H9 (cell line): Measurements from ENCODE around the gene BHLHA9. TPM values are rescaled to one million over a fixed set of nuclear protein-coding genes. Genes with fewer than 3 reads are reported as not detected.

Experiments used
- DNase-seq: peaks from one replicate; pipeline ENCODE4 v3.0.0-alpha.2; 2017
- H2AFZ ChIP-seq: one replicate; pipeline ENCODE4 v1.6.1; 2013; ENCODE audit warnings: mild to moderate bottlenecking, low read length, control low read depth, moderate library complexity
- H2AK5ac ChIP-seq: 2 replicates; pipeline ENCODE4 v1.6.1; 2013; ENCODE audit warnings: low read length, control low read depth, mixed read lengths; ENCODE audit not compliant: insufficient read length
- H2BK120ac ChIP-seq: one replicate; pipeline ENCODE4 v1.6.1; 2013; ENCODE audit warnings: low read depth, mild to moderate bottlenecking, low read length, control low read depth, inconsistent platforms; ENCODE audit not compliant: poor library complexity, severe bottlenecking
- H2BK12ac ChIP-seq: 2 replicates; pipeline ENCODE4 v1.6.1; 2013; ENCODE audit warnings: low read length, control low read depth, mixed read lengths, low read depth; ENCODE audit not compliant: insufficient read length
- H2BK15ac ChIP-seq: 2 replicates; pipeline ENCODE4 v1.6.1; 2013; ENCODE audit warnings: low read depth, low read length, control low read depth
- H2BK20ac ChIP-seq: one replicate; pipeline ENCODE4 v1.6.1; 2013; ENCODE audit warnings: low read depth, mild to moderate bottlenecking, low read length, control low read depth, inconsistent platforms; ENCODE audit not compliant: poor library complexity, severe bottlenecking
- H2BK5ac ChIP-seq: 2 replicates; pipeline ENCODE4 v1.6.1; 2013; ENCODE audit warnings: low read length, control low read depth, mixed read lengths; ENCODE audit not compliant: insufficient read length
- H3K14ac ChIP-seq: 2 replicates; pipeline ENCODE4 v1.6.1; 2013; ENCODE audit warnings: low read length, control low read depth; ENCODE audit not compliant: insufficient read depth
- H3K18ac ChIP-seq: 2 replicates; pipeline ENCODE4 v1.6.1; 2013; ENCODE audit warnings: low read depth, mild to moderate bottlenecking, mixed read lengths, low read length, control low read depth; ENCODE audit not compliant: insufficient read length
- H3K23ac ChIP-seq: 2 replicates; pipeline ENCODE4 v1.6.1; 2013; ENCODE audit warnings: low read length, control low read depth, mixed read lengths, low read depth; ENCODE audit not compliant: insufficient read length
- H3K23me2 ChIP-seq: 2 replicates; pipeline ENCODE4 v1.6.1; 2013; ENCODE audit warnings: low read depth, mild to moderate bottlenecking, mixed read lengths, low read length, control low read depth; ENCODE audit not compliant: insufficient read length, poor library complexity, severe bottlenecking
- H3K27ac ChIP-seq: 2 replicates; pipeline ENCODE4 v1.5.1; 2013; ENCODE audit warnings: low read length, control low read depth, mixed read lengths, low read depth; ENCODE audit not compliant: insufficient read length
- H3K27me3 ChIP-seq: 2 replicates; pipeline ENCODE4 v1.6.1; 2013; ENCODE audit warnings: low read length, control low read depth, inconsistent platforms; ENCODE audit not compliant: insufficient read depth
- H3K4ac ChIP-seq: 2 replicates; pipeline ENCODE4 v1.6.1; 2013; ENCODE audit warnings: low read depth, mild to moderate bottlenecking, control low read depth, inconsistent platforms, low read length, moderate library complexity
- H3K4me1 ChIP-seq: 2 replicates; pipeline ENCODE4 v1.6.1; 2013; ENCODE audit warnings: low read length, control low read depth, inconsistent platforms; ENCODE audit not compliant: insufficient read depth
- H3K4me2 ChIP-seq: 2 replicates; pipeline ENCODE4 v1.6.1; 2013; ENCODE audit warnings: low read length, control low read depth, mixed read lengths; ENCODE audit not compliant: insufficient read length, insufficient read depth
- H3K56ac ChIP-seq: 2 replicates; pipeline ENCODE4 v1.6.1; 2013; ENCODE audit warnings: low read depth, mild to moderate bottlenecking, mixed read lengths, low read length, control low read depth; ENCODE audit not compliant: insufficient read length
- H3K79me1 ChIP-seq: 2 replicates; pipeline ENCODE4 v1.6.1; 2013; ENCODE audit warnings: low read depth, mild to moderate bottlenecking, moderate library complexity, low read length, control low read depth, inconsistent platforms; ENCODE audit not compliant: insufficient read depth, poor library complexity, severe bottlenecking
- H3K79me2 ChIP-seq: 2 replicates; pipeline ENCODE4 v1.6.1; 2013; ENCODE audit warnings: low read length, control low read depth, inconsistent platforms; ENCODE audit not compliant: insufficient read depth
- H3K9ac ChIP-seq: 2 replicates; pipeline ENCODE4 v1.6.1; 2013; ENCODE audit warnings: low read length, control low read depth, mixed read lengths; ENCODE audit not compliant: insufficient read length; ENCODE audit errors: extremely low read depth
- H3K9me3 ChIP-seq: one replicate; pipeline ENCODE4 v1.6.1; 2013; ENCODE audit warnings: low read depth, low read length, inconsistent platforms; ENCODE audit not compliant: control insufficient read depth
- H3T11ph ChIP-seq: one replicate; pipeline ENCODE4 v1.6.1; 2013; ENCODE audit warnings: mild to moderate bottlenecking, low read length, control low read depth, inconsistent platforms
- H4K20me1 ChIP-seq: one replicate; pipeline ENCODE4 v1.6.1; 2013; ENCODE audit not compliant: control insufficient read depth, insufficient read length, insufficient read depth
- H4K5ac ChIP-seq: 2 replicates; pipeline ENCODE4 v1.6.1; 2013; ENCODE audit warnings: low read depth, mild to moderate bottlenecking, mixed read lengths, low read length, control low read depth; ENCODE audit not compliant: insufficient read length
- H4K8ac ChIP-seq: replicated peaks from 2 replicates; pipeline ENCODE4 v1.6.1; 2013; ENCODE audit warnings: low read length, control low read depth, mixed read lengths, low read depth; ENCODE audit not compliant: insufficient read length
- H4K91ac ChIP-seq: 2 replicates; pipeline ENCODE4 v1.6.1; 2013; ENCODE audit warnings: low read depth, mild to moderate bottlenecking, moderate library complexity, mixed read lengths, low read length, control low read depth; ENCODE audit not compliant: insufficient read length
- H3K27ac Mint-ChIP-seq, 3 experiments: 2 replicates in 2 of 3; 3 replicates in 1 of 3; pipeline ENCODE4 v1.8.0; 2020 to 2021; ENCODE audit warnings: mixed read lengths in 3 of 3, mild to moderate bottlenecking in 1 of 3, moderate library complexity in 1 of 3
- H3K27me3 Mint-ChIP-seq: 2 replicates; pipeline ENCODE4 v1.8.0; 2021; ENCODE audit warnings: low read depth, mild to moderate bottlenecking, moderate library complexity, mixed read lengths
- H3K36me3 Mint-ChIP-seq, 3 experiments: 2 replicates in 2 of 3; 3 replicates in 1 of 3; pipeline ENCODE4 v1.8.0; 2020 to 2021; ENCODE audit warnings: low read depth in 3 of 3, mixed read lengths in 3 of 3; ENCODE audit not compliant: insufficient read depth in 1 of 3
- H3K4me1 Mint-ChIP-seq, 2 experiments: 2 replicates each; pipeline ENCODE4 v1.8.0; 2020; ENCODE audit warnings: mixed read lengths in 2 of 2
- H3K4me3 Mint-ChIP-seq, 2 experiments: 2 replicates in 1 of 2; 3 replicates in 1 of 2; pipeline ENCODE4 v1.8.0; 2020 to 2021; ENCODE audit warnings: mild to moderate bottlenecking in 2 of 2, mixed read lengths in 2 of 2, moderate library complexity in 1 of 2
- H3K9me3 Mint-ChIP-seq, 2 experiments: 2 replicates in 1 of 2; 3 replicates in 1 of 2; pipeline ENCODE4 v1.8.0; 2020; ENCODE audit warnings: mild to moderate bottlenecking in 2 of 2, mixed read lengths in 2 of 2, moderate library complexity in 1 of 2
- WGBS: extraction: QIAGEN DNeasy Blood & Tissue Kit; methylation state at CpG from one replicate; pipeline ENCODE4 v1.1.7; 2013; ENCODE audit warnings: missing lambda C conversion rate, low lambda C conversion rate, mixed read lengths; ENCODE audit not compliant: insufficient read length; ENCODE audit errors: extremely low coverage; 5-methylcytosine and 5-hydroxymethylcytosine counted together
- total RNA-seq: library from RNA; stranded (reverse); gene quantifications from 2 replicates; pipeline ENCODE4 v1.2.1, GENCODE V29; 2021
- TF ChIP-seq, protein P1 (sequence below): fragments of 200-600 bp; sonication (generic); conservative IDR thresholded peaks from 3 replicates; pipeline ENCODE4 v1.8.0; 2021; ENCODE audit warnings: antibody characterized with exemption, mild to moderate bottlenecking

BHLHA9 gene
- total RNA-seq, 1 experiment from 2014 or later: not detected

DNA sequence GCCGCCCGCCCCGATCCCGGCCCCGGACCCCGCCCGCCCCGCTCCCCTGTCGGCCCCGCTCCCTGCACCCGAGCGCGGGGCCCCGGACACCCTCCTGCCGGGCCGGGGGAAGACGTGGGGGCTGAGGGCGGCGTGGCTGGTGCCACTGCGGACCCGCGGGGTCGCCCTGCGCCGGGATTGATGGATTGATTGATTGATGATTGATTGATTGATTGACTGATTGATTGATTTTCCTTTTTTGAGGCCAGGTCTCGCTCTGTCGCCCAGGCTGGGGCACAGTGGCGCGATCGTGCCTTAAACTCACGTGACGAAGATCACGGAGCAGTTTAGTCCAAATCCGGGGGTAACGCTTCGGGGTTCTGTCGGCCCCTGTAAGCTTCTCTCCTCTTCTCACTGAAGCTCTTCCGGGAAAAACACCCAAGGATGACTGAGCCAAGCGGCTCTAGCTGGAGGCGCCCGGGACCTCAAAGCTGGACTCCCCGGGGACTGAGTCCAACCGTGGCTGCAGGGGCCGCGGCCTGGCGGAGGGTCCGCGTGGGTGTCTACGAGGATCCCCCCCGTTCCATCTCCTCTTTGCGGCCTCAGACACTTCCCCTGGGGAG, 40.2 kb upstream of the BHLHA9 start:
- no peak overlapping the region for H2BK5ac ChIP-seq
- H3K18ac ChIP-seq: no peak overlapping the region
- no peak overlapping the region for H4K8ac ChIP-seq
- no peaks in the 10 kb centered on the region for H3K79me1 ChIP-seq
- peak overlapping the region; percentile 36 for H3K4me2 ChIP-seq
- Mint-ChIP-seq H3K9me3 (peaks cover 8 to 9% of the 10 kb centered on the region in 2 experiments), H3K4me3 (peak overlapping the region; percentile 61 to 89), H3K4me1 (peaks cover 7 to 12% of the 10 kb centered on the region in 2 experiments), H3K36me3 (peaks cover 2 to 4% (median 2%) of the 10 kb centered on the region in 3 experiments; a peak in 4 of 7 replicates), H3K27me3 (peaks cover 85% of the 10 kb centered on the region), H3K27ac (no peak overlapping the region)
- H2BK12ac ChIP-seq: no peak overlapping the region
- no peak overlapping the region for H2BK15ac ChIP-seq
- H2BK120ac ChIP-seq: no peak overlapping the region
- H3K23me2 ChIP-seq: peaks cover 3% of the 10 kb centered on the region
- no peak overlapping the region for H3K9ac ChIP-seq
- H3K14ac ChIP-seq: no peak overlapping the region
- H4K91ac ChIP-seq: no peak overlapping the region
- no peak overlapping the region for H3K56ac ChIP-seq
- H3K79me2 ChIP-seq: no peaks in the 10 kb centered on the region
- no peaks in the 10 kb centered on the region for H4K20me1 ChIP-seq
- no CpG with 5 or more reads among the region's 51 CpGs for WGBS
- no peak overlapping the region for H2AFZ ChIP-seq
- H3K9me3 ChIP-seq: no peaks in the 10 kb centered on the region
- no peak overlapping the region for H3K23ac ChIP-seq
- DNase-seq: no peak
- H3T11ph ChIP-seq: no peak overlapping the region
- no peak overlapping the region for H3K4ac ChIP-seq
- H2AK5ac ChIP-seq: no peak overlapping the region
- peaks cover 41% of the 10 kb centered on the region for H3K27me3 ChIP-seq
- TF ChIP-seq, protein P1, sequence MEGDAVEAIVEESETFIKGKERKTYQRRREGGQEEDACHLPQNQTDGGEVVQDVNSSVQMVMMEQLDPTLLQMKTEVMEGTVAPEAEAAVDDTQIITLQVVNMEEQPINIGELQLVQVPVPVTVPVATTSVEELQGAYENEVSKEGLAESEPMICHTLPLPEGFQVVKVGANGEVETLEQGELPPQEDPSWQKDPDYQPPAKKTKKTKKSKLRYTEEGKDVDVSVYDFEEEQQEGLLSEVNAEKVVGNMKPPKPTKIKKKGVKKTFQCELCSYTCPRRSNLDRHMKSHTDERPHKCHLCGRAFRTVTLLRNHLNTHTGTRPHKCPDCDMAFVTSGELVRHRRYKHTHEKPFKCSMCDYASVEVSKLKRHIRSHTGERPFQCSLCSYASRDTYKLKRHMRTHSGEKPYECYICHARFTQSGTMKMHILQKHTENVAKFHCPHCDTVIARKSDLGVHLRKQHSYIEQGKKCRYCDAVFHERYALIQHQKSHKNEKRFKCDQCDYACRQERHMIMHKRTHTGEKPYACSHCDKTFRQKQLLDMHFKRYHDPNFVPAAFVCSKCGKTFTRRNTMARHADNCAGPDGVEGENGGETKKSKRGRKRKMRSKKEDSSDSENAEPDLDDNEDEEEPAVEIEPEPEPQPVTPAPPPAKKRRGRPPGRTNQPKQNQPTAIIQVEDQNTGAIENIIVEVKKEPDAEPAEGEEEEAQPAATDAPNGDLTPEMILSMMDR: no peak
- H4K5ac ChIP-seq: no peak overlapping the region
- no peak overlapping the region for H3K27ac ChIP-seq
- H2BK20ac ChIP-seq: no peak overlapping the region
- no peaks in the 10 kb centered on the region for H3K4me1 ChIP-seq
